Neural progenitor cell (in vitro differentiated cells): ENCODE results near the gene LRRC36. TPM values are rescaled to one million over a fixed set of nuclear protein-coding genes. Genes with fewer than 3 reads are reported as not detected.

ENCODE experiments used
- DNase-seq: peaks from one replicate; pipeline ENCODE4 v3.0.0-alpha.2; 2016; ENCODE audit warnings: low spot score
- H2AFZ ChIP-seq: fragments of 200-600 bp; sonication (generic); replicated peaks from 2 replicates; pipeline ENCODE4 v1.6.1; 2016; ENCODE audit warnings: antibody characterized with exemption
- H3F3A ChIP-seq: fragments of 200-600 bp; sonication (generic); 2 replicates; pipeline ENCODE4 v1.6.1; 2016; ENCODE audit warnings: antibody characterized with exemption, low read depth
- H3K27ac ChIP-seq: fragments of 200-600 bp; sonication (generic); 2 replicates; pipeline ENCODE4 v1.5.1; 2016; ENCODE audit warnings: mild to moderate bottlenecking
- H3K27me3 ChIP-seq: fragments of 200-600 bp; sonication (generic); 2 replicates; pipeline ENCODE4 v1.6.1; 2016; ENCODE audit warnings: mild to moderate bottlenecking, moderate library complexity
- H3K36me3 ChIP-seq: fragments of 200-600 bp; sonication (generic); 2 replicates; pipeline ENCODE4 v1.5.1; 2016
- H3K4me1 ChIP-seq: fragments of 200-600 bp; sonication (generic); 2 replicates; pipeline ENCODE4 v1.6.1; 2016; ENCODE audit warnings: mixed run types
- H3K4me2 ChIP-seq: fragments of 200-600 bp; sonication (generic); 2 replicates; pipeline ENCODE4 v1.6.1; 2016
- H3K4me3 ChIP-seq: fragments of 200-600 bp; sonication (generic); 2 replicates; pipeline ENCODE4 v1.5.1; 2016
- H3K79me2 ChIP-seq: fragments of 200-600 bp; sonication (generic); 2 replicates; pipeline ENCODE4 v1.6.1; 2016; ENCODE audit warnings: low read depth
- H3K9ac ChIP-seq: fragments of 200-600 bp; sonication (generic); 2 replicates; pipeline ENCODE4 v1.6.1; 2016
- H3K9me3 ChIP-seq: fragments of 200-600 bp; sonication (generic); 2 replicates; pipeline ENCODE4 v1.5.1; 2016; ENCODE audit warnings: low read depth
- H4K20me1 ChIP-seq: fragments of 200-600 bp; sonication (generic); 2 replicates; pipeline ENCODE4 v1.6.1; 2016; ENCODE audit warnings: low read depth
- H3K27ac Mint-ChIP-seq: 3 replicates; pipeline ENCODE4 v1.8.0; 2021; ENCODE audit warnings: mixed read lengths
- H3K27me3 Mint-ChIP-seq: 2 replicates; pipeline ENCODE4 v1.8.0; 2022; ENCODE audit warnings: low read depth, mild to moderate bottlenecking, inconsistent platforms, moderate library complexity, mixed read lengths; ENCODE audit not compliant: insufficient read depth
- H3K36me3 Mint-ChIP-seq: 3 replicates; pipeline ENCODE4 v1.8.0; 2021; ENCODE audit warnings: mixed read lengths
- H3K4me1 Mint-ChIP-seq: 3 replicates; pipeline ENCODE4 v1.8.0; 2021; ENCODE audit warnings: mixed read lengths
- H3K4me3 Mint-ChIP-seq: 3 replicates; pipeline ENCODE4 v1.8.0; 2021; ENCODE audit warnings: mild to moderate bottlenecking, moderate library complexity, mixed read lengths
- H3K9me3 Mint-ChIP-seq: 3 replicates; pipeline ENCODE4 v1.8.0; 2020; ENCODE audit warnings: mixed read lengths
- EZH2 ChIP-seq: fragments of 200-600 bp; sonication (generic); IDR thresholded peaks from 2 replicates; pipeline ENCODE4 v1.6.1; 2017; ENCODE audit warnings: antibody characterized with exemption, mild to moderate bottlenecking, moderate library complexity
- EZH2phosphoT487 ChIP-seq: fragments of 200-600 bp; sonication (generic); IDR thresholded peaks from 2 replicates; pipeline ENCODE4 v1.6.1; 2017; ENCODE audit warnings: antibody characterized with exemption
- total RNA-seq: library from RNA; depleted of rRNA; stranded (reverse); fragments of >200 nt; gene quantifications from 2 replicates; pipeline ENCODE4 v1.2.3, GENCODE V29; 2015; ENCODE audit warnings: low replicate concordance
- TF ChIP-seq, protein P1 (sequence below): fragments of 200-600 bp; sonication (generic); IDR thresholded peaks from 2 replicates; pipeline ENCODE4 v1.5.1; 2017; ENCODE audit warnings: antibody characterized with exemption, mild to moderate bottlenecking

The LRRC36 gene
- total RNA-seq, result 0.34 TPM in 1 of 2 replicates, not detected in the other

DNA sequence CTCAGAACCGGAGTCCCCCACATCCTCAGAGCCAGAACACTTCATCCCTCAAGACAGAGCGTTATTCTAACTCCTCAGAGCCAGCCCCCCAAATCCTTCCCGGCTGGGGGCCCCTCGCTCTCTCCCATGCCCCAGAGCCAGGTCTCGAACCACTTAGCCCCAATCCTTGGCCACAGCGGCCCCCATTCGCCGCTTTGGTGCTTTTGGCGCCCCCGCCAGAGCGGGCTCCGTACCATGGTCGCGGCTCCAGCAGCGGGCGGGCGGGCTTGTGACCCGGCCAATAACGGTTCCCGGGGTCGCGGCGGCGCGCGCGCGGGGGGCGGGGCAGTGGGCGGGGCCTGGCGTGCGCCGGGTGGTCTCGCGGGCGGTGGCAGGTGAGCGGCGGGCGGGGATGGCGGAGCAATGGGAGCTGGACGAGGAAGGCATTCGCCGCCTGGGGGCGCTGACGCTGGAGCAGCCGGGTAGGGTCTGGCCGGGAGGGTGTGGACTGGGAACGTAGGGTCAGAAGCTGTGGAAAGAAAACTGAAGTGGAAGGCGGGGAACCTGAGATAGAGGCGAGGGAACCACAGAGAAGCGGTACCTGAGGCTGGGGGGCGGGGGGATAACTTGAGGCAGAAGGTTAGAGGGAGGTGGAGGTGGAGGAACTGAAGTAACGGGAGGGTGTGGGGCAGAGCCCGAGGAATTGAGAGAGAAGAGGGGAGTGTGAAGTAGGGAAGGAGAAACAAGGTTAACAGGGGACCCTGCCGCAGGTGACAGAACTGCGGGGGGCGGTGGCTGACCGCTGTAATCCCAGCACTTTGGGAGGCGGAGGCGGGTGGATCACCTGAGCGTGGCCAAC is at the start of gene LRRC36, which contains the start of gene KCTD19:
Gene LRRC36, plus strand, starts transcription at position 344 of the 838 bp plus-strand sequence. Its CDS starts 48 bp downstream, at position 392.
Gene KCTD19, minus strand, starts transcription at position 270 of the 838 bp plus-strand sequence. Its CDS starts 34 bp downstream, at position 236.
- no peaks in the 10 kb centered on the region for H3K9me3 ChIP-seq
- no peaks in the 10 kb centered on the region for H4K20me1 ChIP-seq
- Mint-ChIP-seq H3K36me3 (no peaks in the 10 kb centered on the region), H3K9me3 (no peaks in the 10 kb centered on the region), H3K27me3 (peaks cover 16% of the 10 kb centered on the region), H3K27ac (peak within 1 kb of the TSS; percentile 30), H3K4me3 (peak within 1 kb of the TSS; percentile 86), H3K4me1 (peaks cover 4% of the 10 kb centered on the region)
- H3K27me3 ChIP-seq, result peaks cover 71% of the 10 kb centered on the region
- TF ChIP-seq EZH2phosphoT487 (peak; percentile 45), EZH2 (peak; percentile 49)
- TF ChIP-seq, protein P1, sequence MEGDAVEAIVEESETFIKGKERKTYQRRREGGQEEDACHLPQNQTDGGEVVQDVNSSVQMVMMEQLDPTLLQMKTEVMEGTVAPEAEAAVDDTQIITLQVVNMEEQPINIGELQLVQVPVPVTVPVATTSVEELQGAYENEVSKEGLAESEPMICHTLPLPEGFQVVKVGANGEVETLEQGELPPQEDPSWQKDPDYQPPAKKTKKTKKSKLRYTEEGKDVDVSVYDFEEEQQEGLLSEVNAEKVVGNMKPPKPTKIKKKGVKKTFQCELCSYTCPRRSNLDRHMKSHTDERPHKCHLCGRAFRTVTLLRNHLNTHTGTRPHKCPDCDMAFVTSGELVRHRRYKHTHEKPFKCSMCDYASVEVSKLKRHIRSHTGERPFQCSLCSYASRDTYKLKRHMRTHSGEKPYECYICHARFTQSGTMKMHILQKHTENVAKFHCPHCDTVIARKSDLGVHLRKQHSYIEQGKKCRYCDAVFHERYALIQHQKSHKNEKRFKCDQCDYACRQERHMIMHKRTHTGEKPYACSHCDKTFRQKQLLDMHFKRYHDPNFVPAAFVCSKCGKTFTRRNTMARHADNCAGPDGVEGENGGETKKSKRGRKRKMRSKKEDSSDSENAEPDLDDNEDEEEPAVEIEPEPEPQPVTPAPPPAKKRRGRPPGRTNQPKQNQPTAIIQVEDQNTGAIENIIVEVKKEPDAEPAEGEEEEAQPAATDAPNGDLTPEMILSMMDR, result peak; percentile 75
- no peaks in the 10 kb centered on the region for H3K4me1 ChIP-seq
- H3K27ac ChIP-seq, result no peak within 1 kb of the TSS
- H3K79me2 ChIP-seq, result no peaks in the 10 kb centered on the region
- H3K9ac ChIP-seq, result peak within 1 kb of the TSS; percentile 34
- no peaks in the 10 kb centered on the region for H3K36me3 ChIP-seq
- peaks cover 20% of the 10 kb centered on the region for H3F3A ChIP-seq
- H3K4me3 ChIP-seq, result peak within 1 kb of the TSS; percentile 66
- peak within 1 kb of the TSS; percentile 83 for H3K4me2 ChIP-seq
- peak within 1 kb of the TSS; percentile 99 for H2AFZ ChIP-seq
- DNase-seq, result peak; percentile 95

- no peak overlapping the region for H3K27ac Mint-ChIP-seq
- H3K27ac ChIP-seq, result no peak overlapping the region
- DNase-seq, result no peak
- no peak overlapping the region for H3K9ac ChIP-seq
- no peaks in the 10 kb centered on the region for H3K9me3 ChIP-seq
- peaks cover 23% of the 10 kb centered on the region for H3K27me3 ChIP-seq
- H3K4me3 ChIP-seq, result no peak overlapping the region
- no peaks in the 10 kb centered on the region for H3K36me3 Mint-ChIP-seq
- H3K79me2 ChIP-seq, result no peaks in the 10 kb centered on the region
- H4K20me1 ChIP-seq, result no peaks in the 10 kb centered on the region
- no peaks in the 10 kb centered on the region for H3K4me1 ChIP-seq
- H3K27me3 Mint-ChIP-seq, result peaks cover 18% of the 10 kb centered on the region
- no peaks in the 10 kb centered on the region for H3K36me3 ChIP-seq
- H3F3A ChIP-seq, result no peaks in the 10 kb centered on the region
- no peak overlapping the region for H3K4me2 ChIP-seq
- H3K4me3 Mint-ChIP-seq, result peak overlapping the region; percentile 75
- TF ChIP-seq EZH2phosphoT487, result no peak
- TF ChIP-seq, protein P1, result no peak
- no peak for TF ChIP-seq EZH2
- no peaks in the 10 kb centered on the region for H3K9me3 Mint-ChIP-seq
- no peaks in the 10 kb centered on the region for H3K4me1 Mint-ChIP-seq
- no peak overlapping the region for H2AFZ ChIP-seq
Observed at GRCh38 chr16:67277294-67277998, 49.2 kb upstream of the LRRC36 start.

- Mint-ChIP-seq H3K27ac (no peak overlapping the region), H3K4me1 (no peaks in the 10 kb centered on the region), H3K36me3 (no peaks in the 10 kb centered on the region), H3K9me3 (no peaks in the 10 kb centered on the region), H3K27me3 (peaks cover 19% of the 10 kb centered on the region), H3K4me3 (peak overlapping the region; percentile 65)
- H3K4me2 ChIP-seq, result peak overlapping the region; percentile 83
- H3K9ac ChIP-seq, result no peak overlapping the region
- H3F3A ChIP-seq, result no peaks in the 10 kb centered on the region
- H3K27ac ChIP-seq, result no peak overlapping the region
- no peak for TF ChIP-seq EZH2
- TF ChIP-seq, protein P1, result no peak
- no peak for TF ChIP-seq EZH2phosphoT487
- H3K4me1 ChIP-seq, result no peaks in the 10 kb centered on the region
- DNase-seq, result no peak
- no peaks in the 10 kb centered on the region for H3K9me3 ChIP-seq
- H2AFZ ChIP-seq, result peak overlapping the region; percentile 91
- H3K79me2 ChIP-seq, result no peaks in the 10 kb centered on the region
- H3K4me3 ChIP-seq, result peak overlapping the region; percentile 54
- peaks cover 23% of the 10 kb centered on the region for H3K27me3 ChIP-seq
- no peaks in the 10 kb centered on the region for H3K36me3 ChIP-seq
- H4K20me1 ChIP-seq, result no peaks in the 10 kb centered on the region
Observed at GRCh38 chr16:67277999-67278772, 48.4 kb upstream of the LRRC36 start.
